Cardiac muscle cell (in vitro differentiated cells and primary cell): ENCODE results near the gene CAPN2. TPM values are rescaled to one million over a fixed set of nuclear protein-coding genes. Genes with fewer than 3 reads are reported as not detected.

Experiments used
- DNase-seq, 2 donors: peaks; one replicate each; pipeline versions ENCODE4 v3.0.0 to v3.0.0-alpha.2; 2010 to 2017; ENCODE audit warnings: low read depth in 1 of 2, low spot score in 1 of 2
- H3K27ac ChIP-seq: fragments of 200-600 bp; sonication (generic); 2 replicates; pipeline ENCODE4 v1.5.1; 2016
- H3K27me3 ChIP-seq: fragments of 200-600 bp; sonication (generic); 2 replicates; pipeline ENCODE4 v1.6.0; 2016; ENCODE audit warnings: control low read depth
- H3K36me3 ChIP-seq: fragments of 200-600 bp; sonication (generic); 2 replicates; pipeline ENCODE4 v1.5.1; 2016; ENCODE audit warnings: control low read depth
- H3K4me1 ChIP-seq: fragments of 200-600 bp; sonication (generic); 2 replicates; pipeline ENCODE4 v1.8.1; 2017; ENCODE audit warnings: low read depth, mild to moderate bottlenecking, mixed run types
- H3K4me3 ChIP-seq: fragments of 200-600 bp; sonication (generic); 2 replicates; pipeline ENCODE4 v1.5.1; 2016; ENCODE audit warnings: mild to moderate bottlenecking
- H3K9me3 ChIP-seq: fragments of 200-600 bp; sonication (generic); 2 replicates; pipeline ENCODE4 v1.5.1; 2017; ENCODE audit warnings: low read depth, mild to moderate bottlenecking, control low read depth
- CTCF ChIP-seq: IDR thresholded peaks from 2 replicates; pipeline ENCODE4 v1.5.1; 2012; ENCODE audit warnings: low read depth, mild to moderate bottlenecking, low read length
- polyA plus RNA-seq: library from polyadenylated mRNA; unstranded; fragments of >200 nt; fragmentation: Nextera tagmentation; extraction: Ambion mirVana; gene quantifications from 2 replicates; pipeline ENCODE4 v1.2.1, GENCODE V29; 2016
- total RNA-seq: library from RNA; depleted of rRNA; stranded (reverse); fragments of >200 nt; gene quantifications from 2 replicates; pipeline ENCODE4 v1.2.3, GENCODE V29; 2016

The CAPN2 gene
- total and polyA plus RNA-seq, 2 experiments from 2014 or later, result 65.5 to 110 TPM

GRCh38 chr1:223785808-223786207 is 73.5 kb downstream of the CAPN2 start:
- Histone ChIP-seq H3K4me3 (no peak overlapping the region), H3K36me3 (peaks cover 12% of the 10 kb centered on the region), H3K9me3 (no peaks in the 10 kb centered on the region), H3K27ac (no peak overlapping the region), H3K4me1 (peaks cover 33% of the 10 kb centered on the region), H3K27me3 (no peaks in the 10 kb centered on the region)
- no peak for DNase-seq
- TF ChIP-seq CTCF, result no peak

- peak in 1 of 2 donors; percentile 54 for DNase-seq
- Histone ChIP-seq H3K27me3 (no peaks in the 10 kb centered on the region), H3K36me3 (peaks cover 23% of the 10 kb centered on the region), H3K4me3 (no peak overlapping the region), H3K27ac (peak overlapping the region; percentile 78), H3K4me1 (peaks cover 29% of the 10 kb centered on the region), H3K9me3 (no peaks in the 10 kb centered on the region)
- no peak for TF ChIP-seq CTCF
Measured at GRCh38 chr1:223788746-223789415, 76.5 kb downstream of the CAPN2 start.

GRCh38 chr1:223792046-223792445 is 79.7 kb downstream of the CAPN2 start:
- H3K27me3 ChIP-seq, result no peaks in the 10 kb centered on the region
- no peak for DNase-seq
- no peak overlapping the region for H3K27ac ChIP-seq
- peaks cover 23% of the 10 kb centered on the region for H3K4me1 ChIP-seq
- no peaks in the 10 kb centered on the region for H3K9me3 ChIP-seq
- no peak for TF ChIP-seq CTCF
- H3K36me3 ChIP-seq, result peaks cover 44% of the 10 kb centered on the region
- no peak overlapping the region for H3K4me3 ChIP-seq

- peaks cover 60% of the 10 kb centered on the region for H3K36me3 ChIP-seq
- H3K27me3 ChIP-seq, result no peaks in the 10 kb centered on the region
- H3K27ac ChIP-seq, result no peak overlapping the region
- no peak for TF ChIP-seq CTCF
- H3K4me1 ChIP-seq, result peaks cover 13% of the 10 kb centered on the region
- DNase-seq, result no peak
- no peak overlapping the region for H3K4me3 ChIP-seq
- no peaks in the 10 kb centered on the region for H3K9me3 ChIP-seq
Measured at GRCh38 chr1:223793716-223794115, 81.4 kb downstream of the CAPN2 start.

- no peak for TF ChIP-seq CTCF
- peak overlapping the region; percentile 6 for H3K27ac ChIP-seq
- H3K9me3 ChIP-seq, result no peaks in the 10 kb centered on the region
- peaks cover 66% of the 10 kb centered on the region for H3K36me3 ChIP-seq
- H3K4me1 ChIP-seq, result peaks cover 7% of the 10 kb centered on the region
- H3K27me3 ChIP-seq, result no peaks in the 10 kb centered on the region
- H3K4me3 ChIP-seq, result no peak overlapping the region
- peak in 1 of 2 donors; percentile 62 for DNase-seq
Measured at GRCh38 chr1:223794136-223794880, 82.0 kb downstream of the CAPN2 start.
